ENCODE measurements around the gene AKAP13.

- TF ChIP-seq CTCF (IDR thresholded peaks at IDR 0.05), result no peak
- TF ChIP-seq POLR2A (IDR thresholded peaks at IDR 0.05), result no peak
Observed at GRCh38 chr15:85498471-85498870, 118.1 kb downstream of the AKAP13 start.

Data from esophagus squamous epithelium (tissue), 4 donors.